Measurements from ENCODE around the gene MAZ.
A peak's percentile ranks its signal among the peaks of the same experiment; 100 is the strongest.

- TF ChIP-seq CTCF (IDR thresholded peaks at IDR 0.05) (no peak), POLR2A (IDR thresholded peaks at IDR 0.05) (peak in 1 of 2 donors; percentile 62)
These were observed 5.0 kb downstream of the MAZ start for GRCh38 chr16:29811170-29811895.

All from thyroid gland (tissue), 4 donors.